ENCODE measurements around the gene COL6A1.
"Not testable (repeated sequence)": the region's sequence is repeated elsewhere in the genome, so short reads cannot be mapped to it uniquely, and the experiment has no call there.

Gene COL6A1

GRCh38 chr21:45945066-45945867, 36.3 kb upstream of the COL6A1 start:
- DNase-seq, result no peak

- DNase-seq, result no peak
Observed at GRCh38 chr21:45945868-45946210, 35.7 kb upstream of the COL6A1 start.

GRCh38 chr21:45947296-45947695, 34.3 kb upstream of the COL6A1 start:
- no peak for DNase-seq

- no peak for DNase-seq
Observed at GRCh38 chr21:45947716-45948255, 33.8 kb upstream of the COL6A1 start.

- no peak for DNase-seq
Observed at GRCh38 chr21:45948576-45949141, 32.9 kb upstream of the COL6A1 start.

- no peak for DNase-seq
Observed at GRCh38 chr21:45949928-45950739, 31.4 kb upstream of the COL6A1 start.

GRCh38 chr21:45950740-45951515, 30.6 kb upstream of the COL6A1 start:
- peak; percentile 67 for DNase-seq

GRCh38 chr21:45951676-45952075, 29.9 kb upstream of the COL6A1 start:
- no peak for DNase-seq

- not testable (repeated sequence) for DNase-seq
Observed at GRCh38 chr21:45952527-45952926, 29.0 kb upstream of the COL6A1 start.

GRCh38 chr21:45952974-45953373, 28.6 kb upstream of the COL6A1 start:
- no peak for DNase-seq

GRCh38 chr21:45954261-45954660, 27.3 kb upstream of the COL6A1 start:
- no peak for DNase-seq

GRCh38 chr21:45954921-45955320, 26.6 kb upstream of the COL6A1 start:
- no peak for DNase-seq

- no peak for DNase-seq
Observed at GRCh38 chr21:45957551-45957950, 24.0 kb upstream of the COL6A1 start.

- DNase-seq, result no peak
Observed at GRCh38 chr21:45957981-45958600, 23.5 kb upstream of the COL6A1 start.

GRCh38 chr21:45959182-45959581, 22.4 kb upstream of the COL6A1 start:
- DNase-seq, result no peak

GRCh38 chr21:45959779-45960390, 21.7 kb upstream of the COL6A1 start:
- no peak for DNase-seq

GRCh38 chr21:45961408-45961807, 20.2 kb upstream of the COL6A1 start:
- not testable (repeated sequence) for DNase-seq

GRCh38 chr21:45962531-45963231, 18.9 kb upstream of the COL6A1 start:
- no peak for DNase-seq

- peak; percentile 16 for DNase-seq
Observed at GRCh38 chr21:45963232-45963570, 18.4 kb upstream of the COL6A1 start.

- no peak for DNase-seq
Observed at GRCh38 chr21:45964649-45965048, 16.9 kb upstream of the COL6A1 start.

GRCh38 chr21:45965084-45965809, 16.3 kb upstream of the COL6A1 start:
- no peak for DNase-seq
